Measurements from ENCODE around the gene CDK13.
"Not testable (repeated sequence)": the region's sequence is repeated elsewhere in the genome, so short reads cannot be mapped to it uniquely, and the experiment has no call there.

CDK13 gene

GRCh38 chr7:40105879-40106473 lies 155.9 kb downstream of the CDK13 start:
- DNase-seq: peak; percentile 22

- DNase-seq: no peak
Observed at GRCh38 chr7:40115936-40116335, 165.9 kb downstream of the CDK13 start.

- DNase-seq: not testable (repeated sequence)
Observed at GRCh38 chr7:40117199-40117598, 167.1 kb downstream of the CDK13 start.

GRCh38 chr7:40118201-40118600 lies 168.1 kb downstream of the CDK13 start:
- DNase-seq: peak; percentile 46

- no peak for DNase-seq
Observed at GRCh38 chr7:40120020-40120419, 170.0 kb downstream of the CDK13 start.

- DNase-seq: not testable (repeated sequence)
Observed at GRCh38 chr7:40122100-40122939, 172.3 kb downstream of the CDK13 start.

GRCh38 chr7:40122940-40123254 lies 172.8 kb downstream of the CDK13 start:
- no peak for DNase-seq

- peak; percentile 24 for DNase-seq
Observed at GRCh38 chr7:40133561-40134427, 183.7 kb downstream of the CDK13 start.

- DNase-seq: peak; percentile 81
Observed at GRCh38 chr7:40134428-40135316, 184.6 kb downstream of the CDK13 start, which contains the start of the genes MPLKIP and SUGCT. TSS of gene MPLKIP (minus strand) at chr7:40134622. CDS start at chr7:40134567, 55 bp downstream. TSS of gene SUGCT (plus strand) at chr7:40135005.

- DNase-seq: no peak
Observed at GRCh38 chr7:40135317-40135610, 185.2 kb downstream of the CDK13 start.

GRCh38 chr7:40137563-40137962 lies 187.5 kb downstream of the CDK13 start:
- DNase-seq: no peak

- DNase-seq: no peak
Observed at GRCh38 chr7:40138973-40139372, 188.9 kb downstream of the CDK13 start.

- not testable (repeated sequence) for DNase-seq
Observed at GRCh38 chr7:40139891-40140290, 189.8 kb downstream of the CDK13 start.

GRCh38 chr7:40141916-40142315 lies 191.9 kb downstream of the CDK13 start:
- not testable (repeated sequence) for DNase-seq

- not testable (repeated sequence) for DNase-seq
Observed at GRCh38 chr7:40145596-40146130, 195.6 kb downstream of the CDK13 start.

GRCh38 chr7:40147371-40148246 lies 197.6 kb downstream of the CDK13 start:
- DNase-seq: no peak

GRCh38 chr7:40148247-40148580 lies 198.2 kb downstream of the CDK13 start:
- not testable (repeated sequence) for DNase-seq

- no peak for DNase-seq
Observed at GRCh38 chr7:40148671-40149070, 198.6 kb downstream of the CDK13 start.
